ENCODE results near the gene VIT. TPM values are rescaled to one million over a fixed set of nuclear protein-coding genes. Genes with fewer than 3 reads are reported as not detected.

The VIT gene
- total RNA-seq, 1 donor from 2014 or later: 4.2 TPM

- no peak overlapping the region for H3K27ac ChIP-seq
- intact Hi-C loops (cut with DNase I): no loop called here
- no peak for DNase-seq
- TF ChIP-seq, protein P1, sequence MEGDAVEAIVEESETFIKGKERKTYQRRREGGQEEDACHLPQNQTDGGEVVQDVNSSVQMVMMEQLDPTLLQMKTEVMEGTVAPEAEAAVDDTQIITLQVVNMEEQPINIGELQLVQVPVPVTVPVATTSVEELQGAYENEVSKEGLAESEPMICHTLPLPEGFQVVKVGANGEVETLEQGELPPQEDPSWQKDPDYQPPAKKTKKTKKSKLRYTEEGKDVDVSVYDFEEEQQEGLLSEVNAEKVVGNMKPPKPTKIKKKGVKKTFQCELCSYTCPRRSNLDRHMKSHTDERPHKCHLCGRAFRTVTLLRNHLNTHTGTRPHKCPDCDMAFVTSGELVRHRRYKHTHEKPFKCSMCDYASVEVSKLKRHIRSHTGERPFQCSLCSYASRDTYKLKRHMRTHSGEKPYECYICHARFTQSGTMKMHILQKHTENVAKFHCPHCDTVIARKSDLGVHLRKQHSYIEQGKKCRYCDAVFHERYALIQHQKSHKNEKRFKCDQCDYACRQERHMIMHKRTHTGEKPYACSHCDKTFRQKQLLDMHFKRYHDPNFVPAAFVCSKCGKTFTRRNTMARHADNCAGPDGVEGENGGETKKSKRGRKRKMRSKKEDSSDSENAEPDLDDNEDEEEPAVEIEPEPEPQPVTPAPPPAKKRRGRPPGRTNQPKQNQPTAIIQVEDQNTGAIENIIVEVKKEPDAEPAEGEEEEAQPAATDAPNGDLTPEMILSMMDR (IDR thresholded peaks at IDR 0.05): no peak
- H3K9me3 ChIP-seq: no peaks in the 10 kb centered on the region
- no peak overlapping the region for H3K4me3 ChIP-seq
- no peaks in the 10 kb centered on the region for H3K4me1 ChIP-seq
- ATAC-seq: no peak
- no peaks in the 10 kb centered on the region for H3K36me3 ChIP-seq
- no peaks in the 10 kb centered on the region for H3K27me3 ChIP-seq (ENCODE audit: low read depth)
These were observed 43.6 kb downstream of the VIT start for GRCh38 chr2:36740061-36740460.

DNA sequence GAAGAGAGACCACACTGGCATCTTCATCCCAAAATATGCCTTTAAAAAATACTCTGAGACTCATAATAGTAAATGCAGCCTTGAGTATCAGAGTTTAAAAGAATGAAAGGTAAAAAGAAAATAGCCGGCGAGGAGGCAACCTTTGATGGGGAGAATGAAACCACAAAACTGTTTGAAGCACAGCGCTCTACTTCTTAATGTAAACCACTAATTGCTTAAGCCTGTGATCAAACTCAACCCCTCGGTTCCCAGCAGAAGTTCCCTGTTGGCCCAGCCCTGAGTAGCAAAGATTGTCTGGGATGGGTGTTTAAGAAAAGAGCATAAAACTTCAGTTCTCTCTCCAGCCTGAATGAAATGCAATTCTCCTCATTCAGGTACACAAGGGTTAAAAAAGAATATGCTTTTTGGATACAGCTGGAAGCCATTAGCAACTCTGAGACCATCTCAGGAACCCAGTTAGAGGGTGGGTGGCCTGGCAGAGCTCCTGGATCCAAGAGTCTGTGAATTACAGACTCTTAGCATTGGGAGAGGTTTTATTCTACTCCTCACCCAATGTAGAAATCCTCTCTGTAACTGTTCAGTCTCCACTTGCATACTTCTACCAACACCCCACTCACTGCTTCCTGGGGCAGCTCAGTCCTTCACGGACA, 44.8 kb downstream of the VIT start:
- Histone ChIP-seq H3K4me3 (no peak overlapping the region), H3K36me3 (no peaks in the 10 kb centered on the region), H3K27ac (no peak overlapping the region), H3K9me3 (no peaks in the 10 kb centered on the region), H3K4me1 (no peaks in the 10 kb centered on the region), H3K27me3 (ENCODE audit: low read depth) (no peaks in the 10 kb centered on the region)
- intact Hi-C loops (cut with DNase I): no loop called here
- TF ChIP-seq, protein P1 (IDR thresholded peaks at IDR 0.05): no peak
- DNase-seq (no peak), ATAC-seq (no peak)

GRCh38 chr2:36743954-36744353, 47.4 kb downstream of the VIT start:
- Histone ChIP-seq H3K27ac (no peak overlapping the region), H3K4me1 (no peaks in the 10 kb centered on the region), H3K27me3 (ENCODE audit: low read depth) (no peaks in the 10 kb centered on the region), H3K9me3 (no peaks in the 10 kb centered on the region), H3K36me3 (no peaks in the 10 kb centered on the region), H3K4me3 (no peak overlapping the region)
- ATAC-seq (no peak), DNase-seq (no peak)
- intact Hi-C loops (cut with DNase I): no loop called here
- TF ChIP-seq, protein P1 (IDR thresholded peaks at IDR 0.05): no peak

DNA sequence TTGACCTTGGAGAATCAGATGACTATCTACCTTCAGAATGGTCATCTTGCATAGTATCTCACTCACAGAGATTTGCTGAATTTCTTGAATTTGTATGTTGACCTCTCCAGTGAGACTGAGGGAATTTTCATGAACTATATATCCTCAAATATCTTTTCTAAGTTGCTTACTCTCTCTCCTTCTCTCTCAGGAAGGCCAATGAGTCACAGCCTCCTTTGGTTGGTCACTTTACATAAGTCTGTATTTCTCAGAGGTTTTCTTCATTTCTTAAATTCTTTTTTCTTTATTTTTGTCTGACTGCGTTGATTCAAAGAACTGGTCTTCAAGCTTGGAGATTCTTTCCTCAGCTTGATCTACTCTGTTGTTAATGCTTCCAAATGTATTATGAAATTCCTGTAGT, 51.7 kb downstream of the VIT start:
- no peak for ATAC-seq
- no peak for DNase-seq
- Histone ChIP-seq H3K9me3 (no peaks in the 10 kb centered on the region), H3K36me3 (no peaks in the 10 kb centered on the region), H3K4me3 (no peak overlapping the region), H3K27ac (no peak overlapping the region), H3K4me1 (no peaks in the 10 kb centered on the region), H3K27me3 (ENCODE audit: low read depth) (peaks cover 8% of the 10 kb centered on the region)
- intact Hi-C loops (cut with DNase I): no loop called here
- TF ChIP-seq, protein P1 (IDR thresholded peaks at IDR 0.05): no peak

- no peak for ATAC-seq
- H3K36me3 ChIP-seq: no peaks in the 10 kb centered on the region
- H3K4me1 ChIP-seq: no peaks in the 10 kb centered on the region
- no peak overlapping the region for H3K27ac ChIP-seq
- intact Hi-C loops (cut with DNase I): no loop called here
- H3K27me3 ChIP-seq (ENCODE audit: low read depth): peaks cover 8% of the 10 kb centered on the region
- TF ChIP-seq, protein P1 (IDR thresholded peaks at IDR 0.05): no peak
- H3K9me3 ChIP-seq: no peaks in the 10 kb centered on the region
- DNase-seq: no peak
- H3K4me3 ChIP-seq: no peak overlapping the region
These were observed 53.6 kb downstream of the VIT start for GRCh38 chr2:36750101-36750500.
